NK-92 (cell line): ENCODE results near the gene TRIM46.
"Not testable (repeated sequence)": the region's sequence is repeated elsewhere in the genome, so short reads cannot be mapped to it uniquely, and the experiment has no call there.

Experiments used
- DNase-seq: peaks from one replicate; lab custom pipeline; 2025; ENCODE audit not compliant: unreplicated experiment; lab: John Stamatoyannopoulos, UW

Gene TRIM46

GRCh38 chr1:155186067-155186793 is 12.6 kb downstream of the TRIM46 start:
- DNase-seq = no peak

GRCh38 chr1:155186794-155187455 is 13.3 kb downstream of the TRIM46 start:
- DNase-seq = no peak

- DNase-seq = no peak
Measured at GRCh38 chr1:155187456-155187891, 13.8 kb downstream of the TRIM46 start.

GRCh38 chr1:155188268-155188667 is 14.6 kb downstream of the TRIM46 start:
- DNase-seq = no peak

- not testable (repeated sequence) for DNase-seq
Measured at GRCh38 chr1:155189926-155190325, 16.3 kb downstream of the TRIM46 start.

GRCh38 chr1:155191904-155192303 is 18.3 kb downstream of the TRIM46 start:
- DNase-seq = no peak

- no peak for DNase-seq
Measured at GRCh38 chr1:155192346-155193274, 19.0 kb downstream of the TRIM46 start.

- DNase-seq = no peak
Measured at GRCh38 chr1:155193275-155193990, 19.8 kb downstream of the TRIM46 start.

GRCh38 chr1:155193991-155194240 is 20.3 kb downstream of the TRIM46 start:
- not testable (repeated sequence) for DNase-seq

- no peak for DNase-seq
Measured at GRCh38 chr1:155195201-155196102, 21.8 kb downstream of the TRIM46 start.

GRCh38 chr1:155196103-155196892 is 22.6 kb downstream of the TRIM46 start:
- no peak for DNase-seq

- DNase-seq = no peak
Measured at GRCh38 chr1:155196893-155197638, 23.4 kb downstream of the TRIM46 start.

- DNase-seq = no peak
Measured at GRCh38 chr1:155197901-155198546, 24.4 kb downstream of the TRIM46 start.

- DNase-seq = no peak
Measured at GRCh38 chr1:155198547-155198906, 24.9 kb downstream of the TRIM46 start.

- no peak for DNase-seq
Measured at GRCh38 chr1:155199792-155200191, 26.1 kb downstream of the TRIM46 start.

GRCh38 chr1:155200920-155201319 is 27.3 kb downstream of the TRIM46 start:
- DNase-seq = no peak

- DNase-seq = no peak
Measured at GRCh38 chr1:155202198-155202597, 28.5 kb downstream of the TRIM46 start.
